Heart left ventricle (tissue), 16 donors: Measurements from ENCODE around the gene CDK5R1. TPM values are rescaled to one million over a fixed set of nuclear protein-coding genes. Genes with fewer than 3 reads are reported as not detected.
A peak's percentile ranks its signal among the peaks of the same experiment; 100 is the strongest.

ENCODE experiments used
- ATAC-seq, 4 donors: fragments of 200-7000 bp; cut with Tn5 transposase; one replicate each; pipeline ENCODE4 v1.9.1; 2020 to 2022; ENCODE audit warnings: moderate library complexity in 4 of 4, mild to moderate bottlenecking in 3 of 4, moderate number of reproducible peaks in 1 of 4
- DNase-seq, 5 donors: peaks; one replicate each; pipeline ENCODE4 v3.0.0-alpha.2; 2020
- H3K27ac ChIP-seq, 12 donors: fragments of 200-600 bp; sonication (generic) in 4 of 12; one replicate each; pipeline versions ENCODE4 v1.5.0 to v1.8.0; 2016 to 2022; ENCODE audit warnings: mild to moderate bottlenecking in 2 of 12
- H3K27me3 ChIP-seq, 9 donors: fragments of 200-600 bp; sonication (generic) in 2 of 9; one replicate each; pipeline versions ENCODE4 v1.5.1 to v1.8.0; 2016 to 2022; ENCODE audit warnings: mild to moderate bottlenecking in 3 of 9
- H3K36me3 ChIP-seq, 9 donors: fragments of 200-600 bp; sonication (generic) in 2 of 9; one replicate each; pipeline versions ENCODE4 v1.5.0 to v1.8.0; 2018 to 2022; ENCODE audit warnings: mild to moderate bottlenecking in 2 of 9
- H3K4me1 ChIP-seq, 12 donors: fragments of 200-600 bp; sonication (generic) in 4 of 12; one replicate each; pipeline versions ENCODE4 v1.5.0 to v1.8.0; 2016 to 2022; ENCODE audit warnings: mild to moderate bottlenecking in 3 of 12
- H3K4me3 ChIP-seq, 12 donors: fragments of 200-600 bp; sonication (generic) in 4 of 12; one replicate each; pipeline versions ENCODE4 v1.5.0 to v1.8.0; 2017 to 2022; ENCODE audit warnings: mild to moderate bottlenecking in 9 of 12, moderate library complexity in 4 of 12
- H3K9me3 ChIP-seq, 12 donors: fragments of 200-600 bp; sonication (generic) in 4 of 12; one replicate each; pipeline versions ENCODE4 v1.5.0 to v1.8.0; 2016 to 2022; ENCODE audit warnings: mild to moderate bottlenecking in 1 of 12
- CTCF ChIP-seq, 12 donors: fragments of 200-600 bp; sonication (generic) in 4 of 12; IDR thresholded peaks; one replicate each; pipeline versions ENCODE4 v1.5.0 to v1.8.0; 2018 to 2022; ENCODE audit warnings: antibody characterized with exemption in 12 of 12, mild to moderate bottlenecking in 5 of 12
- POLR2A ChIP-seq, 2 donors: fragments of 450-650 bp; IDR thresholded peaks; one replicate each; pipeline ENCODE4 v1.6.1; 2017; ENCODE audit warnings: antibody characterized with exemption in 2 of 2, mild to moderate bottlenecking in 2 of 2, moderate library complexity in 2 of 2
- WGBS, 4 donors: extraction: QIAGEN DNeasy Blood & Tissue Kit in 2 of 4; methylation state at CpG; one replicate each; pipeline versions ENCODE4 v1.1.5 to v1.1.7; 2013 to 2018; 5-methylcytosine and 5-hydroxymethylcytosine counted together
- intact Hi-C, 10 donors: fragments of 100-400 bp; cut with DNase I; formaldehyde crosslinking; loops; one replicate each; pipeline versions ENCODE4 v1.11.1 to v1.14.2; 2022
- polyA plus RNA-seq, 2 donors: library from polyadenylated mRNA; stranded (reverse); fragments of 200-250 nt; gene quantifications; one replicate each; pipeline ENCODE4 v1.2.3, GENCODE V29; 2013
- total RNA-seq, 9 donors: library from RNA; depleted of rRNA in 2 of 9; stranded (reverse); fragments of >200 nt in 2 of 9; fragmentation: NEBNext Ultra II Directional in 3 of 9; extraction: Animal tissue kit (Norgen Biotek cat#: 25700) in 3 of 9; gene quantifications; one replicate each; pipeline versions ENCODE4 v1.1.0 to v1.2.4, GENCODE V29; 2016 to 2023
- donor health status: ischemic (EF 13 %, LVEDD 7.1; RV severe dilation, severe dysfunction).
- donor health status: healthy with polysubstance abuse.
- donor health status: DM: no; HTN: yes; CAD: no.
- donor health status: DM: no; HTN: no; CAD: no.
- donor health status: ischemic (EF 25% LVEDD 6.9; RV normal size, moderate dysfunction).
- donor health status: ischemic (EF 25% LVEDD 5.7; RV mildly dilated, moderate dysfunction).
- donor health status: healthy.
- donor health status: DM: yes; HTN: yes; CAD: no.
- donor health status: ischemic (EF 35%, LVEDD 5.7; RV mildly dilated, moderate dysfunction).
- donor health status: nonischemic (EF 11% LVEDD 7.7; RV severe dilation, severe dysfunction).
- donor health status: DM: yes; HTN: yes; CAD: no.
- donor health status: PGD.
- donor health status: ischemic (EF 29% LVEDD 5.4; RV normal size, mild dysfunction).
- donor health status: nonischemic (EF 23%, LVEDD 6.1; RV moderate dilation, normal function).

The CDK5R1 gene
- total and polyA plus RNA-seq, 11 donors = 0.57 to 2.9 (median 1.5) TPM

- DNase-seq (no peak), ATAC-seq (no peak)
- intact Hi-C loops = loop anchor here in 9 of 10 donors (2.0 to 10.0 kb wide), 7 partner anchors 122 to 390 kb away; no protein-coding TSS in a partner anchor
- no peak for TF ChIP-seq CTCF (IDR thresholded peaks at IDR 0.05)
- TF ChIP-seq POLR2A (IDR thresholded peaks at IDR 0.05) = no peak
- Histone ChIP-seq H3K27me3 (no peaks in the 10 kb centered on the region), H3K9me3 (no peaks in the 10 kb centered on the region), H3K36me3 (peaks cover 0 to 57% (median 52%) of the 10 kb centered on the region in 9 donors), H3K4me1 (peaks cover 4 to 45% (median 27%) of the 10 kb centered on the region in 12 donors), H3K27ac (peak overlapping the region in 10 of 12 donors; percentile 30 to 84 (median 70)), H3K4me3 (no peak overlapping the region)
- 71 to 75% (median 73%) methylated on average over 11 of the region's 11 CpGs for WGBS, 4 donors
Measured at GRCh38 chr17:32482568-32483320, 4.0 kb upstream of the CDK5R1 start.

- peaks cover 4 to 48% (median 27%) of the 10 kb centered on the region in 12 donors for H3K4me1 ChIP-seq
- intact Hi-C loops = loop anchor here in 9 of 10 donors (2.0 to 10.0 kb wide), 8 partner anchors 121 to 389 kb away; no protein-coding TSS in a partner anchor
- H3K27me3 ChIP-seq = no peaks in the 10 kb centered on the region
- ATAC-seq = peak; percentile 67 to 90 (median 78)
- no peaks in the 10 kb centered on the region for H3K9me3 ChIP-seq
- TF ChIP-seq POLR2A (IDR thresholded peaks at IDR 0.05) (no peak), CTCF (IDR thresholded peaks at IDR 0.05) (peak; percentile 40 to 86 (median 68))
- H3K36me3 ChIP-seq = peaks cover 0 to 49% (median 44%) of the 10 kb centered on the region in 9 donors
- H3K4me3 ChIP-seq = peak overlapping the region in 1 of 12 donors; percentile 19
- 8 to 23% (median 15%) methylated on average over 5 to 7 of the region's 7 CpGs for WGBS, 4 donors
- H3K27ac ChIP-seq = peak overlapping the region; percentile 23 to 84 (median 68)
- peak; percentile 80 to 93 (median 83) for DNase-seq
Measured at GRCh38 chr17:32483451-32484019, 3.3 kb upstream of the CDK5R1 start.

GRCh38 chr17:32484041-32484461, 2.7 kb upstream of the CDK5R1 start:
- no peak for TF ChIP-seq CTCF (IDR thresholded peaks at IDR 0.05)
- TF ChIP-seq POLR2A (IDR thresholded peaks at IDR 0.05) = no peak
- 73 to 82% (median 77%) methylated on average over 4 of the region's 4 CpGs for WGBS, 4 donors
- H3K9me3 ChIP-seq = no peaks in the 10 kb centered on the region
- no peak for ATAC-seq
- H3K36me3 ChIP-seq = peaks cover 0 to 43% (median 38%) of the 10 kb centered on the region in 9 donors
- no peak overlapping the region for H3K4me3 ChIP-seq
- peak overlapping the region in 10 of 12 donors; percentile 23 to 82 (median 68) for H3K27ac ChIP-seq
- H3K4me1 ChIP-seq = peaks cover 4 to 46% (median 27%) of the 10 kb centered on the region in 12 donors
- DNase-seq = no peak
- intact Hi-C loops = loop anchor here in 9 of 10 donors (2.0 to 10.0 kb wide), 7 partner anchors 121 to 388 kb away; no protein-coding TSS in a partner anchor
- H3K27me3 ChIP-seq = no peaks in the 10 kb centered on the region

GRCh38 chr17:32484628-32485027, 2.2 kb upstream of the CDK5R1 start:
- Histone ChIP-seq H3K4me1 (peaks cover 4 to 44% (median 27%) of the 10 kb centered on the region in 12 donors), H3K27ac (peak overlapping the region in 3 of 12 donors; percentile 23 to 74 (median 46)), H3K9me3 (no peaks in the 10 kb centered on the region), H3K36me3 (peaks cover 0 to 38% (median 33%) of the 10 kb centered on the region in 9 donors), H3K27me3 (no peaks in the 10 kb centered on the region), H3K4me3 (no peak overlapping the region)
- intact Hi-C loops = loop anchor here in 9 of 10 donors (2.0 to 10.0 kb wide), 10 partner anchors 38 to 388 kb away; no protein-coding TSS in a partner anchor
- ATAC-seq = no peak
- 76 to 86% (median 82%) methylated on average over 11 of the region's 11 CpGs for WGBS, 4 donors
- DNase-seq = no peak
- no peak for TF ChIP-seq CTCF (IDR thresholded peaks at IDR 0.05)
- TF ChIP-seq POLR2A (IDR thresholded peaks at IDR 0.05) = no peak
